AG04450 (cell line): ENCODE results near the gene CRACR2A. TPM values are rescaled to one million over a fixed set of nuclear protein-coding genes. Genes with fewer than 3 reads are reported as not detected.

Source experiments
- CTCF ChIA-PET: fragments of 300-600, 350-600 bp; formaldehyde crosslinking; extraction: SDS; loops from one replicate; lab custom pipeline; 2022; ENCODE audit warnings: antibody characterized with exemption, inconsistent platforms; lab: Charles Lee
- POLR2A ChIA-PET: fragments of 350-600 bp; formaldehyde crosslinking; extraction: SDS; loops from one replicate; lab custom pipeline; 2021; ENCODE audit warnings: antibody characterized with exemption, inconsistent platforms; lab: Yijun Ruan, JAX
- DNase-seq: peaks from one replicate; pipeline ENCODE4 v3.0.0-alpha.2; 2011; ENCODE audit warnings: low read depth, low spot score
- H3K27ac ChIP-seq: one replicate; pipeline ENCODE4 v1.5.1; 2012; ENCODE audit warnings: low read depth, low read length, control low read depth
- H3K27me3 ChIP-seq: one replicate; pipeline ENCODE4 v1.6.0; 2012; ENCODE audit warnings: low read length; ENCODE audit not compliant: control insufficient read depth, insufficient read depth
- H3K4me3 ChIP-seq: 2 replicates; pipeline ENCODE4 v1.5.1; 2011; ENCODE audit warnings: mild to moderate bottlenecking, low read depth, low read length, control low read depth
- H3K9me3 ChIP-seq: 2 replicates; pipeline ENCODE4 v1.5.1; 2012; ENCODE audit warnings: low read length; ENCODE audit not compliant: control insufficient read depth, insufficient read depth
- polyA plus RNA-seq: library from polyadenylated mRNA; depleted of rRNA; stranded (reverse); fragments of >200 nt; gene quantifications from 2 replicates; pipeline ENCODE4 v1.2.3, GENCODE V29; 2011
- TF ChIP-seq, protein P1 (sequence below): IDR thresholded peaks from 2 replicates; pipeline ENCODE4 v1.5.1; 2011; ENCODE audit warnings: low read depth, low read length, control low read depth, inconsistent platforms

CRACR2A gene
- polyA plus RNA-seq, 1 experiment = 1.1 TPM

DNA sequence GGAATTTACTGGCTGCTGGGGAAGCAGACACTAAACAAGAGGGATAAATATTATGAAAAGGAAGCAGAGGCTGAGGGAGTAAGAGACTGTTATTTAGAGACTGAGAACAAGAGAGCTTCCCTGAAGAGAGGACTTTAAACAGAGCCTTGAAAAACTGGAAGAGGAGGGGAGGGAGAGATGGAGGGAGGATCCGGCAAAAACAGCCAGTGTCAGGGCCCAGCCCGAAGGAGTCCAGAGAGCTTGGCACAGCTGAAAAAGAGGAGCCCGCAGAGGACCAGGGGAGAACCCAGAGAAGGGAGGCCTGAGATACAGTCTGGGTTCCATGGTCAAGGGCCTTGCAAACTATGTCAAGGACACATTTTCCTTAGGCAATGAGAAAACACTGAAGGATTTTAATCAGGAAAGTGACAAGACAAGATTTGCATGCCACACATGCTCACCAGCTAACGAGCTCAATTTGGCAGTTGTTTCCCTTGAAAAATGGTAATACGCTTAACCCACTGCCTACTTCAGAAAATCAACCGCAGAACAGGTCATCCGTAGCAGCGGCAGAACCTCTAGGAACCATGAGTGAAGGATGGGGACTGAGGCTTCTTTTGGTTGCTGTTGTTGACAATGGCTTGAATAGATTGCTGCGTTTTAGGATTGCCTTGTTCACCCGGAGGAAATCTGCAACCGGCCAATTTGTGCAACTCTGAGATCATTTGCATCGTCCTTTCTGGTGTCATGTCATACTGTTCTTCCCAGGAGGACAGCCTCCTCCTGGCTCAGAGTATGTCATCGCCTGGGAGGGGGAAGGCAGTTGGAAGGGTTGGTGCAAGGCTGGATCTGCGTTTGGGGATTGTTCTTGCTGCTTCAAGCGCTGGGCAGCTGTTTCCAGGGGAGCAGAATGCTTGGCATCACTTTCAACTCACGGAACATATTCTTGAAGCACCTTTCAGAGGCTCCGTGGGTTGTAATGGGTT, 153.7 kb downstream of the CRACR2A start:
- no peak for DNase-seq
- ChIA-PET POLR2A (no interaction called here), CTCF (interaction anchor here (1.0 kb wide), 1 partner anchor 299 kb away, joined by 3 read pairs; no protein-coding TSS in a partner anchor)
- no peaks in the 10 kb centered on the region for H3K9me3 ChIP-seq
- TF ChIP-seq, protein P1, sequence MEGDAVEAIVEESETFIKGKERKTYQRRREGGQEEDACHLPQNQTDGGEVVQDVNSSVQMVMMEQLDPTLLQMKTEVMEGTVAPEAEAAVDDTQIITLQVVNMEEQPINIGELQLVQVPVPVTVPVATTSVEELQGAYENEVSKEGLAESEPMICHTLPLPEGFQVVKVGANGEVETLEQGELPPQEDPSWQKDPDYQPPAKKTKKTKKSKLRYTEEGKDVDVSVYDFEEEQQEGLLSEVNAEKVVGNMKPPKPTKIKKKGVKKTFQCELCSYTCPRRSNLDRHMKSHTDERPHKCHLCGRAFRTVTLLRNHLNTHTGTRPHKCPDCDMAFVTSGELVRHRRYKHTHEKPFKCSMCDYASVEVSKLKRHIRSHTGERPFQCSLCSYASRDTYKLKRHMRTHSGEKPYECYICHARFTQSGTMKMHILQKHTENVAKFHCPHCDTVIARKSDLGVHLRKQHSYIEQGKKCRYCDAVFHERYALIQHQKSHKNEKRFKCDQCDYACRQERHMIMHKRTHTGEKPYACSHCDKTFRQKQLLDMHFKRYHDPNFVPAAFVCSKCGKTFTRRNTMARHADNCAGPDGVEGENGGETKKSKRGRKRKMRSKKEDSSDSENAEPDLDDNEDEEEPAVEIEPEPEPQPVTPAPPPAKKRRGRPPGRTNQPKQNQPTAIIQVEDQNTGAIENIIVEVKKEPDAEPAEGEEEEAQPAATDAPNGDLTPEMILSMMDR = no peak
- no peak overlapping the region for H3K4me3 ChIP-seq
- no peak overlapping the region for H3K27ac ChIP-seq
- H3K27me3 ChIP-seq = peaks cover 3% of the 10 kb centered on the region

DNA sequence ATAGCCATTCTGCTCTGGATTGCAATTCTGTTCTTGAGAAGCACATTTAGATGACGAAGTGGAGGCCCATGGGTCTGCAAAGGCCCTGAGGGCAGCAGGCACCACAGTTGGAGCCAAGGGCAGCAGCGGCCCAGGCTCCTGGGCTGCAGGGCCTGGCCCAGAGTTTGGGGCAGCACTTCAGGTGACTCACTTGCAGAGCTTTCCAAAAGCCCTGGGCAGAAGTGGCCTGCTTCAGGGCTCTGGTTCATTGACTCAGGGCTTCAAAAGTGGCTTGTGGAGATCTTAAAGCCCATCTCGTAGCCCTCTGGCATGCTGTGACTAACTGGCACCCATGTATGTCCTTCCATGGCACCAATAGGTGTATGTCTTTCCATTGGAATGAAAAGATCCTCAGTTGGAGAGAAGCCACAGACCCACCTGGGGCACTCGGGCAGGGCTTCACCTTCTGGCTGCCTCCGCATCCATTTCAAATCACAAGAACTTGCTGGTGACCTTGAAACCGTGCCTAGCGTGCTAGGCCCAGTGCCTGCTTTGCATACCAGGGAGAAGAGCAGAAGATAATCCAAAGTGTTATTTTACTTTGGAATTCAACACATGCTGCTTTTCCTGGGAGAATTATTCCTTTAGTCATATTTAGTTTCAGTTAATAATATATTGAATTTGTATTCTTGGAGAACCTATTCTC, 155.2 kb downstream of the CRACR2A start:
- DNase-seq = no peak
- ChIA-PET CTCF (no interaction called here), POLR2A (no interaction called here)
- H3K9me3 ChIP-seq = no peaks in the 10 kb centered on the region
- TF ChIP-seq, protein P1 = no peak
- H3K27ac ChIP-seq = no peak overlapping the region
- H3K4me3 ChIP-seq = no peak overlapping the region
- peaks cover 3% of the 10 kb centered on the region for H3K27me3 ChIP-seq

DNA sequence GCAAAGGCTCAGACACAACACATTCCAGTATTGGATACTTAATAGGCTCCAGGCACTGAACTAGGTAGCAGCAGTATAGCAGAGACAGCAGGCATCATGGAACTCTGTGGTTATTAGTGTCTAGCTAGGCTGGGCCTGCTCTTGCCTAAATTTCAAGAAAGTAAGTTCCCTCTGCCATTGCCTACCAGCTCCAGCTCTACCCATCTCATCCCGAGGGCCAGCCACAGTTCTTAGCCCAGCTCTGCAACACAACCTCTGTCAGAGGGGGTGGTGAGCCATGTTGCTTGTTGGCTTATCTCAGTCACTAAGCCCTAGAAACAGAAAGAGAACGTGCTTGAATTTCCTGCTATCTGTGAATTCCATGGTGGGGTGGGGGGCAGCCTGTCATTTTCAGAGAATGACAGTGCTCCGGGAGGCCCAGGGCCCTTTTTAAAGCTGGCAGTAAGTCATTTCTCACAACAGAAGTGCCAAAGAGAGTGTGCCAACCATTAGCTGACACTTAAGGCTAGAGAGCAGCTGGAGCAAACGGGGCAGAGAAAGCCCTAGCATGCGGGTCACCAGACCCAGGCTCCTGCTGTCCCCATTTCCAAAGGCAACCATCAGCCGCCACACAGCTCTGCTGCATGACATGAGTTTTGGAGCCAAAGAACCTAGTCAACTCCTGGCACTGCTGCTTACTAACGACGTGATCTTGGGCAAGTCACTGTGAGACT, 156.1 kb downstream of the CRACR2A start:
- no peak for DNase-seq
- ChIA-PET POLR2A (no interaction called here), CTCF (no interaction called here)
- H3K27me3 ChIP-seq = peaks cover 3% of the 10 kb centered on the region
- H3K27ac ChIP-seq = no peak overlapping the region
- H3K9me3 ChIP-seq = no peaks in the 10 kb centered on the region
- no peak overlapping the region for H3K4me3 ChIP-seq
- TF ChIP-seq, protein P1 = no peak

DNA sequence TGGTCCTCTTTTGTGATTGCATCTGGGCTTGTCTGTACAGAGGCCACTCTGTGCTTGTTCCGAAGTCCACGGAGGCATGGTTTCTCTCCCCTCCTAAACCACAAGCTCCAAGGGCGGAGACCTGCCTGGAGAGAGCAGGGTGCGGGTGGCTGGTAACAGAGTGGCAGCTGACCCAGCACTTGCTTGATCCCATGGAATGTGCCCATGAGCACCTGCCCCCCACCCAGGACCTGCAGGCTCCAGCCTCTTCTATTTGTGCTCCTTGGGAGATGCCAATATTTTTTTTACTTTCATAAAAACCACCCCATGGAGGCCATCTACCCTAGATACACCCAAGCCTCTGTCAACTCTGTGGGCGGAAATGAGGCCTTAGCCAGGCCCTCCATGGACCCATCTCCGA, 157.2 kb downstream of the CRACR2A start:
- Histone ChIP-seq H3K27ac (no peak overlapping the region), H3K9me3 (no peaks in the 10 kb centered on the region), H3K4me3 (no peak overlapping the region), H3K27me3 (peaks cover 3% of the 10 kb centered on the region)
- POLR2A ChIA-PET = no interaction called here
- CTCF ChIA-PET = no interaction called here
- TF ChIP-seq, protein P1 = no peak
- no peak for DNase-seq
